GM12873 (cell line): ENCODE data around the gene PARL.

ENCODE experiments used
- TF ChIP-seq, protein P1 (sequence below): IDR thresholded peaks from 2 replicates; pipeline ENCODE4 v1.5.1; 2012; ENCODE audit warnings: low read depth, mild to moderate bottlenecking, moderate library complexity, low read length, control low read depth; ENCODE audit not compliant: insufficient read depth; ENCODE audit errors: missing control alignments

The PARL gene

DNA sequence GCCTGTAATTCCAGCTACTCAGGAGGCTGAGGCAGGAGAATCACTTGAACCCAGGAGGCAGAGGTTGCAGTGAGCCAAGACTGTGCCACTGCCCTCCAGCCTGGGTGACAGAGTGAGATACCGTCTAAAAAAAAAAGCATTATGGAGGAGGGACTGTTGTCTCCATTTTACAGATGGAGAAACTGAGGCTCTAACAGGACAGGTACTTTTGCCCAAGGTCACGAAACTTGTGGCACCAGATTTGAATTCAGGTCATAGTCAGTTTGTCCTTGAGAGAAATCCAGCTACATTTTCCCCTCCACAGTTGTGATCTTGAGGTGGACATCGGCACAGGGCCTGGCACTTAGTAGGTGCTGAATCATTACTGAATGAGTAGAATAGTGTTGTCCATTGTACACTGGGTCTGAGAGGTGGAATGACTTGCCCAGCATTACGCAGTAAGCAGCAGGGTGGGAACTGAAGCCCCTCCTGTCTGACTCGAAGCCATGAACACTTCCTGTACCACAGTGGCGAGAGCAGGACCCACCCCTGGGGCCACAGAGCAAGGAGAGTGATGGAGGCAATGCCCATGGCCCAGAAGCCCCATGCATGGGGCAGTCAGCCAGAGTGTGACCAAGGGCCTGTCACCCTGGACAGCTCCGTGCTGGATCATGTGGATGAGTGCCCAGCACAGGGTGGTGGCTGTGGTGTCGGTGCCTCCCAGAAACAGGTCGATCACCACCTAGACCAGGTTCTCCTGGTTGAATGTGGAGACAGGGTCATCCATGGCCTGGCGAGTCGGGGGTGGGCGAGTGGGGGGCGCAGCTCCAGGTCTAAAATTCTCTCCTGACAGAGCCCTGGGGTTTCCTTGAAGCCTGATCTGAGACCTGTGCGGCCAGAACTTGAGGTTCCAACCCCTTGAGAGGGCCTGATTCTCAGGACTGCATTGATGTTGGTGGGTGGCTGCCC is 20.4 kb upstream of the PARL start:
- TF ChIP-seq, protein P1, sequence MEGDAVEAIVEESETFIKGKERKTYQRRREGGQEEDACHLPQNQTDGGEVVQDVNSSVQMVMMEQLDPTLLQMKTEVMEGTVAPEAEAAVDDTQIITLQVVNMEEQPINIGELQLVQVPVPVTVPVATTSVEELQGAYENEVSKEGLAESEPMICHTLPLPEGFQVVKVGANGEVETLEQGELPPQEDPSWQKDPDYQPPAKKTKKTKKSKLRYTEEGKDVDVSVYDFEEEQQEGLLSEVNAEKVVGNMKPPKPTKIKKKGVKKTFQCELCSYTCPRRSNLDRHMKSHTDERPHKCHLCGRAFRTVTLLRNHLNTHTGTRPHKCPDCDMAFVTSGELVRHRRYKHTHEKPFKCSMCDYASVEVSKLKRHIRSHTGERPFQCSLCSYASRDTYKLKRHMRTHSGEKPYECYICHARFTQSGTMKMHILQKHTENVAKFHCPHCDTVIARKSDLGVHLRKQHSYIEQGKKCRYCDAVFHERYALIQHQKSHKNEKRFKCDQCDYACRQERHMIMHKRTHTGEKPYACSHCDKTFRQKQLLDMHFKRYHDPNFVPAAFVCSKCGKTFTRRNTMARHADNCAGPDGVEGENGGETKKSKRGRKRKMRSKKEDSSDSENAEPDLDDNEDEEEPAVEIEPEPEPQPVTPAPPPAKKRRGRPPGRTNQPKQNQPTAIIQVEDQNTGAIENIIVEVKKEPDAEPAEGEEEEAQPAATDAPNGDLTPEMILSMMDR: no peak

DNA sequence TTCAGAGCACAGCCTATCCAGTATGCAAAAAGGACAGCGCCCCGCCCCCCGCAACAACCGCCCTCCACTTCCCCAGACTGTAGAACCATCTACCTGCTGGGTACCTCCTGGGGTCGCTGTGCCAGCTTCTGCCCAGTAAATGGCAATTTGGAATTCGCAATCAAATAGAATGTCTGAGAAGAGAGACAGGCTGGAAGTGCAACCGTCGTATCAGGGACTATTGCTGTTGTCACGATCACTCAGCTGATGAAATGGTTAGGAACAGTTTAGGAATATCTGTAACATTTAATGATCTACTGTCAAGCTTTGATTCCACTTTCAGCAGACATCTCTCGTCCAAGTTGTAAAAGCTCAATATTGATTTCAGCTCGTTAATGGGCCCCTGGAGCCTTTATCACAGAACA is 13.3 kb upstream of the PARL start:
- TF ChIP-seq, protein P1: no peak

DNA sequence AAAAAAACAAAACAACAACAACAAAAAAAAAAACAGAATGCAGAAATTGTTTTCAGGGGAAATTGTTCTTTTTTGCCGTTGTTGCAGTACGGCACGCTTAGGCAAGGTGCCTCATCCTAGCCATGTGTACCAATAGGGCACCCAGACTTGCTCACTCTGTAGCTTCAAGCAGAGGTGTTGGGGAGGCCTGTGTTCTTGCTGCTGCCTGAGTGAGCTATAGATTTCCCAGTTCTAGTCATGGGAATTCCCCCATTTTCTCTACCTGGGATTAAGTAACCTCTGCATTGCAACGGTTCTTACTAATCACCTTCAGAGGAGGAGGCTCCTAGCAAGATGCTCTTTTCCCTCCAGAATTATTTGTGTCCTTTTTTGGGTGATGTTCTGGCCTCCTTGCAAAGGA is 12.9 kb upstream of the PARL start:
- TF ChIP-seq, protein P1: no peak

DNA sequence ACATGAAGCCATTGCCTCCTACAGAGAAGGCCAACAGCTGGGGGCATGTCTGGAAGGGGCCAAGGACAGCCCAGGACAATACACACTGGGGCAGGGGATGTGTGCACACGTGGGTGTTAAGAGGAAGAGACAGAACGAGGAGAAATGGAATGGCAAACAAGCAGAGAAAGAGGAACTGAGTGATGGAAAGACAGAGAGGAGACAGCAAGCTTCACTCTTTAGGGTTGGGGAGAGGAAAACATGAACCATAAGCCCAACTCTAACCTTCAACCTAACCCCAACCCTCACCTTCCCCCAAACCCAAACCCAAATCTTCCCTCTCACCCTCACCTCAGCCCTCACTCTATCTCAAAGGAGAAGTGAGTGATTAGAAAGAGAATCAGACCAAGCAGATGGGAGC is 11.9 kb upstream of the PARL start:
- TF ChIP-seq, protein P1: no peak

DNA sequence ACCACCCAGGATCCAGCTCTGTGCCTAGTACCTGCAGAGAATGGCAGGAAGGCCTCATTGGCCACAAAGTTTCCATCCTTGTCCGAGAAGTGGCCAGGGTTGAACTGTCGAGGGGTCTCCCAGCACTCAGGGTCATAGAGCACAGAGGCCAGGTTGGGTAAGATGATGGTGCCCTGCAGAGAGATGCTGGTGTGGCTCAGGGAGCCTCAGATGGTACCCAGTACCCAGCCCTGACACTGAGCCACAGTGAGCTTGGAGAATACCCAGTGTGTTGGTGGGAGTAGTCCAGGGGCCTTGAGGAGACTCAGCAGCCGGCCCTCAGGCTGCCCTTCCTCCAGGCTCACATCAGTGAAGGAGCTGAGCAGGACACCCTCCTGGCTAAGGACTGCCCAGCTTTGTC is 11.5 kb upstream of the PARL start:
- TF ChIP-seq, protein P1: no peak

DNA sequence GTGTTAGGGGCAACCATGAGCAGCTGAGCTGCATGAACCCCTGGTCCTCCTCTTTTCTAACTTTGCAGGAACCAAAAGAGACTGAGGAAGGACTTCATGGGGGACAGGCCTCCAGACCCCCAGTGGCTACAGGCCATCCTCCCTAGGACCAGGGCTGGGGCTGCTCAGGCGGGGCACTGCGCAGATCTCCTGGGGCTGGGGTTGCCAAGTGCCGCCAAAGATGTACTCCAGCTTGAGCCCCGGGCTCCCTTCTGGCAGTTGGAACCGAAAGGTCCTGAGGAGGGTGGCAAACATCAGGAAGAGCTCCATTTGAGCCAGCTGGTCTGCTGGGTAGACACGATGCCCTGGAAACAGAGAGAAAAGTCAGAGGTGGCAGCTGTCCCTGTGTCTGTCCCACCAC is 11.1 kb upstream of the PARL start:
- TF ChIP-seq, protein P1: no peak

DNA sequence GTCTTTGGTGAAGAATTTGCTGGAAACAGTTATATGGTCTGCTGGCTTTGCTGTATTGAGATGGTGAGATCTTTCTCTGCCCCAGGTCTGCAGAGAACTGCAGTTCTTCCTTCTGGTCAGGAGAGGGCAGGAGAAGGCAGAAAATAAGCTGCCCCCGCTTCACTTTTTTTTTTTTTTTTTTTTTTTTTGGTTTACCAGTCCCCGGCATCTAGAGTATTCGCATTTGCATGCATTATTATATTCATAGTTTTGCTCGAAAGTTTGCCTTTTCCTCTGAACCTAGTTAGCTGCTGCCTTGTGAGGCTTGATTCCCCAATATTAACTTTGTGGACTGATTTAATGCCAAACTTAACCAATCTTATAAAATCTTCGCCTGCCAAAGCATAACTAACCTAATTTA is 10.6 kb upstream of the PARL start:
- TF ChIP-seq, protein P1: peak; percentile 82
